Mucosa of descending colon (tissue), 3 donors: ENCODE data around the gene ITIH5. TPM values are rescaled to one million over a fixed set of nuclear protein-coding genes. Genes with fewer than 3 reads are reported as not detected.

Experiments
- ATAC-seq: fragments of 200-7000 bp; cut with Tn5 transposase; one replicate; pipeline ENCODE4 v1.9.1; 2020; ENCODE audit warnings: mild to moderate bottlenecking, moderate library complexity
- DNase-seq, 3 donors: peaks; one replicate each; pipeline ENCODE4 v3.0.0-alpha.2; 2020
- H3K36me3 ChIP-seq: fragments of 200-600 bp; one replicate; pipeline ENCODE4 v1.8.0; 2021; ENCODE audit warnings: low read depth, mild to moderate bottlenecking
- H3K4me1 ChIP-seq: fragments of 200-600 bp; one replicate; pipeline ENCODE4 v1.8.0; 2021; ENCODE audit warnings: low read depth, mild to moderate bottlenecking
- H3K4me3 ChIP-seq: fragments of 200-600 bp; one replicate; pipeline ENCODE4 v1.8.0; 2021; ENCODE audit warnings: mild to moderate bottlenecking
- H3K9me3 ChIP-seq: fragments of 200-600 bp; one replicate; pipeline ENCODE4 v1.8.0; 2021; ENCODE audit warnings: mild to moderate bottlenecking
- CTCF ChIP-seq: fragments of 200-600 bp; IDR thresholded peaks from one replicate; pipeline ENCODE4 v1.8.0; 2022; ENCODE audit warnings: antibody characterized with exemption, mild to moderate bottlenecking
- intact Hi-C, 2 donors: fragments of 100-400 bp; cut with DNase I in 1 of 2; cut with micrococcal nuclease in 1 of 2; formaldehyde crosslinking; loops; one replicate each; pipeline versions ENCODE4 v1.11.0 to v1.11.1; 2022; cut with DNase I, micrococcal nuclease
- total RNA-seq, 3 donors: library from RNA; stranded (reverse); fragmentation: NEBNext Ultra II Directional in 2 of 3; extraction: Animal tissue kit (Norgen Biotek cat#: 25700) in 2 of 3; gene quantifications; one replicate each; pipeline versions ENCODE4 v1.2.1 to v1.2.4, GENCODE V29; 2021 to 2023
- donor health status: DM: no; HTN: no; CAD: no; lungs with moderate emphysema.
- donor health status: DM: no; HTN: no; CAD: no.
- donor health status: DM: no; HTN: yes; CAD: no.

The ITIH5 gene
- total RNA-seq, 3 donors from 2014 or later = 5.0 to 46.6 (median 8.1) TPM

GRCh38 chr10:7576340-7576739 is 90.4 kb downstream of the ITIH5 start:
- H3K9me3 ChIP-seq = no peaks in the 10 kb centered on the region

GRCh38 chr10:7572391-7572790 is 94.4 kb downstream of the ITIH5 start:
- H3K9me3 ChIP-seq = no peaks in the 10 kb centered on the region
- H3K36me3 ChIP-seq = no peaks in the 10 kb centered on the region
- H3K4me1 ChIP-seq = no peaks in the 10 kb centered on the region
- ATAC-seq (no peak), DNase-seq (no peak)
- intact Hi-C loops = no loop called here
- TF ChIP-seq CTCF = no peak
- no peak overlapping the region for H3K4me3 ChIP-seq

More at GRCh38 chr10:7576340-7576739, 90.4 kb downstream of the ITIH5 start:
- intact Hi-C loops = no loop called here
- H3K4me1 ChIP-seq = no peaks in the 10 kb centered on the region
- H3K4me3 ChIP-seq = no peak overlapping the region
- H3K36me3 ChIP-seq = no peaks in the 10 kb centered on the region
- ATAC-seq (no peak), DNase-seq (no peak)
- no peak for TF ChIP-seq CTCF

GRCh38 chr10:7571981-7572380 is 94.8 kb downstream of the ITIH5 start:
- intact Hi-C loops = no loop called here
- ATAC-seq (no peak), DNase-seq (no peak)
- TF ChIP-seq CTCF = no peak
- H3K9me3 ChIP-seq = no peaks in the 10 kb centered on the region
- H3K4me1 ChIP-seq = no peaks in the 10 kb centered on the region
- H3K36me3 ChIP-seq = no peaks in the 10 kb centered on the region
- H3K4me3 ChIP-seq = no peak overlapping the region

GRCh38 chr10:7567911-7568620 is 98.7 kb downstream of the ITIH5 start:
- ATAC-seq = no peak
- DNase-seq = no peak
- Histone ChIP-seq H3K36me3 (no peaks in the 10 kb centered on the region), H3K4me3 (no peak overlapping the region), H3K4me1 (no peaks in the 10 kb centered on the region), H3K9me3 (no peaks in the 10 kb centered on the region)
- no peak for TF ChIP-seq CTCF
- intact Hi-C loops = no loop called here

- intact Hi-C loops = no loop called here
- Histone ChIP-seq H3K36me3 (no peaks in the 10 kb centered on the region), H3K9me3 (no peaks in the 10 kb centered on the region), H3K4me3 (no peak overlapping the region), H3K4me1 (peaks cover 4% of the 10 kb centered on the region)
- DNase-seq (no peak), ATAC-seq (no peak)
- TF ChIP-seq CTCF = no peak
Observed at GRCh38 chr10:7566891-7567290, 99.9 kb downstream of the ITIH5 start.
